Spinal cord (tissue), 10 donors: ENCODE measurements around the gene SKIDA1. TPM values are rescaled to one million over a fixed set of nuclear protein-coding genes. Genes with fewer than 3 reads are reported as not detected.

Experiments
- DNase-seq, 6 donors: peaks; one replicate each; pipeline versions ENCODE4 v3.0.0 to v3.0.0-alpha.2; 2013 to 2015; ENCODE audit warnings: low spot score in 6 of 6, low read depth in 4 of 6
- H3K27ac ChIP-seq: one replicate; pipeline ENCODE4 v1.5.1; 2013; ENCODE audit warnings: low read depth, low read length, control low read depth
- H3K27me3 ChIP-seq: one replicate; pipeline ENCODE4 v1.6.1; 2013; ENCODE audit warnings: low read length; ENCODE audit not compliant: control insufficient read depth, insufficient read depth
- H3K36me3 ChIP-seq: one replicate; pipeline ENCODE4 v1.6.1; 2013; ENCODE audit warnings: low read length; ENCODE audit not compliant: control insufficient read depth, insufficient read depth
- H3K4me1 ChIP-seq: one replicate; pipeline ENCODE4 v1.6.1; 2013; ENCODE audit warnings: low read length; ENCODE audit not compliant: control insufficient read depth, insufficient read depth
- H3K4me3 ChIP-seq: one replicate; pipeline ENCODE4 v1.5.1; 2013; ENCODE audit warnings: low read depth, low read length, control low read depth
- H3K9me3 ChIP-seq: one replicate; pipeline ENCODE4 v1.6.1; 2013; ENCODE audit warnings: low read length; ENCODE audit not compliant: control insufficient read depth, insufficient read depth
- WGBS: methylation state at CpG from one replicate; pipeline ENCODE4 v1.1.5; 2013; ENCODE audit warnings: missing lambda C conversion rate; ENCODE audit not compliant: insufficient coverage; 5-methylcytosine and 5-hydroxymethylcytosine counted together
- polyA plus RNA-seq, 2 donors: library from polyadenylated mRNA; unstranded; fragments of 120-200 nt; gene quantifications; one replicate each; pipeline ENCODE4 v1.2.1, GENCODE V29; 2013; ENCODE audit not compliant: insufficient read length in 2 of 2
- small RNA-seq: library from RNA; depleted of rRNA; stranded (forward); fragments of <200 nt; gene quantifications from one replicate; pipeline ENCODE3, GENCODE V24; 2014; ENCODE audit warnings: low replicate concordance
- total RNA-seq, 2 donors: library from RNA; depleted of rRNA in 1 of 2; stranded (reverse); fragments of 120-200 nt in 1 of 2; fragments of >200 nt in 1 of 2; gene quantifications; one replicate each; pipeline versions ENCODE4 v1.2.3 to v1.2.4, GENCODE V29; 2013 to 2014
- donor health status: healthy.

The SKIDA1 gene
- total and polyA plus RNA-seq, 4 donors = 4.5 to 6.1 (median 4.8) TPM

GRCh38 chr10:21468086-21468485 lies 57.4 kb downstream of the SKIDA1 start:
- no peak for DNase-seq
- WGBS = 90% methylated on average over 2 of the region's 3 CpGs

DNA sequence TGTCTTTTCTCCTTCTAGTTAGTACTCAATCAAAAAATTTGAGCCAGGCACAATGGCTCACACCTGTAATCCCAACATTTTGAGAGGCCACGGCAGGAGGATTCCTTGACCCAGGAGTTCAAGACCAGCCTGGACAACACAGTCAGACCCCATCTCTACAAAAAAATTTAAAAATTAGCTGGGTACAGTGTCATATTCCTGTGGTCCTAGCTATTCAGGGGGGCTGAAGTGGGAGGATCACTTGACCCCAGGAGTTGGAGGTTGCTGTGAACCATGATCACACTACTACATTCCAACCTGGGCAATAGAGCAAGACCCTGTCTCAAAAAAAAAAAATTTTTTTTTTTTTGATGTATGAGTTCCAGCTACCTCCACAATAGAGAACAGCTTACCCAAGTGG lies 57.8 kb downstream of the SKIDA1 start:
- no peak for DNase-seq
- Histone ChIP-seq H3K36me3 (no peaks in the 10 kb centered on the region), H3K27ac (no peak overlapping the region), H3K27me3 (no peaks in the 10 kb centered on the region), H3K9me3 (no peaks in the 10 kb centered on the region), H3K4me1 (no peaks in the 10 kb centered on the region), H3K4me3 (no peak overlapping the region)
- WGBS = 100% methylated on average over 1 of the region's 1 CpG

More at GRCh38 chr10:21468086-21468485, 57.4 kb downstream of the SKIDA1 start:
- Histone ChIP-seq H3K27ac (no peak overlapping the region), H3K36me3 (no peaks in the 10 kb centered on the region), H3K9me3 (no peaks in the 10 kb centered on the region), H3K27me3 (no peaks in the 10 kb centered on the region), H3K4me3 (no peak overlapping the region), H3K4me1 (no peaks in the 10 kb centered on the region)

DNA sequence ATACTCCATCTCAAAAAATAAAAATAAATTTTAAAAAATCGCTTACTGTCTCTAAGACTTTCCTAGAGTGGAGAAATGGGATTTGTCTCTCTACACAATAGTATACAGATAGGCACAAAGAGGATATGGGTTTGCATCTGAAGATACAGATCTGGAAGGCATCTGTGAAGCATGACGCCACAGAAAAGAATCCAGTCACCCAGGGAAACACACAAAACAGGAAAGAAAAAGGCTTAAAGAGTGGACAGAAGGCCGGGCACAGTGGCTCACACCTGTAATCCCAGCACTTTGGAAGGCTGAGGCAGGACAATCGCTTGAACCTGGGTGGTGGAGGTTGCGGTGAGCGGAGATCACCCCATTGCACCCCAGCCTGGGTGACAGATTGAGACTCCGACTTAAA lies 61.3 kb downstream of the SKIDA1 start:
- H3K27ac ChIP-seq = no peak overlapping the region

More for the DNA sequence above, 61.3 kb downstream of the SKIDA1 start:
- Histone ChIP-seq H3K9me3 (no peaks in the 10 kb centered on the region), H3K27me3 (no peaks in the 10 kb centered on the region), H3K4me3 (no peak overlapping the region), H3K36me3 (no peaks in the 10 kb centered on the region), H3K4me1 (no peaks in the 10 kb centered on the region)
- DNase-seq = no peak
- WGBS = no CpG with 5 or more reads among the region's 7 CpGs

Small RNA genes lying within 50 kb of the gene (small RNA-seq; reads per million reads assigned to genes)
- gene MIR1915 (0.08 reads per million), gene RF00019 (not detected), gene RNU6-306P (not detected)

Other genes with a start within 250 kb of the SKIDA1 start
- 10 to 100 TPM; 37.1 to 55.5 TPM for gene MLLT10, start 8.6 kb upstream of the SKIDA1 start, total RNA-seq
- 10 to 100 TPM; 23.1 to 28.2 TPM for gene MLLT10, start 8.6 kb upstream of the SKIDA1 start, polyA plus RNA-seq